Fibroblast of pulmonary artery (primary cell): ENCODE results near the gene CYP4B1.

Experiments used
- DNase-seq: peaks from one replicate; pipeline ENCODE4 v3.0.0-alpha.2; 2010; ENCODE audit warnings: low read depth
- H3K4me3 ChIP-seq: replicated peaks from 2 replicates; pipeline ENCODE4 v1.5.1; 2011; ENCODE audit warnings: low read depth, mild to moderate bottlenecking, control low read depth, low read length, moderate library complexity
- TF ChIP-seq, protein P1 (sequence below): IDR thresholded peaks from 2 replicates; pipeline ENCODE4 v1.5.1; 2011; ENCODE audit warnings: mild to moderate bottlenecking, control low read depth, low read length, inconsistent platforms; ENCODE audit errors: missing control alignments

Gene CYP4B1

DNA sequence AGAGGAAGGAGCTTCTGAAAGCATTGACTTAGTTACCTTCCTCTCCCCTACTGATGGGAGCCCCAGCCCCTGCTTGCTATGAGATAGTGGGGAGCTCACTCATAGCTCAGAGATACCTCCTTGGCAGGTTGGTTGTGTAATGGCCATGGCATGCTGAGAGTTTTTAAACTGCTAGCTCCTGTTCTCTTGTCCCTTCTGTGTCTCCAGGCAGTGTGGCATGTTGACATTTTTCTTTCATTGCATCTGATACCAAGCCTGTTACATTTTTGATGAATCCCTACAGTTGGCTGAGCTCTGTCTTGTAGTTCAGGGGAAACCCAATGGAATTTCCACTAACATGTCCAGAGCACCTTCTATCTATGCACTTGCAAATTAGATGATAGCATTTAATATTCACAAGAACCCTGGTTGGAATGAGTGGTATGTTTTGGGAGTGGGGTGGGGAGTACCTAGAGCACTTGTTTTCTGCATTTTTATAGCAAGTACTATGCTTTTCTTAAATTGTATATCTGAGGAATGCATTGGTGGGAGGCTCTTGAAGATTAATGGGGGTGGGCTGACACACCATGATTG, 40.8 kb upstream of the CYP4B1 start:
- no peak for DNase-seq
- TF ChIP-seq, protein P1, sequence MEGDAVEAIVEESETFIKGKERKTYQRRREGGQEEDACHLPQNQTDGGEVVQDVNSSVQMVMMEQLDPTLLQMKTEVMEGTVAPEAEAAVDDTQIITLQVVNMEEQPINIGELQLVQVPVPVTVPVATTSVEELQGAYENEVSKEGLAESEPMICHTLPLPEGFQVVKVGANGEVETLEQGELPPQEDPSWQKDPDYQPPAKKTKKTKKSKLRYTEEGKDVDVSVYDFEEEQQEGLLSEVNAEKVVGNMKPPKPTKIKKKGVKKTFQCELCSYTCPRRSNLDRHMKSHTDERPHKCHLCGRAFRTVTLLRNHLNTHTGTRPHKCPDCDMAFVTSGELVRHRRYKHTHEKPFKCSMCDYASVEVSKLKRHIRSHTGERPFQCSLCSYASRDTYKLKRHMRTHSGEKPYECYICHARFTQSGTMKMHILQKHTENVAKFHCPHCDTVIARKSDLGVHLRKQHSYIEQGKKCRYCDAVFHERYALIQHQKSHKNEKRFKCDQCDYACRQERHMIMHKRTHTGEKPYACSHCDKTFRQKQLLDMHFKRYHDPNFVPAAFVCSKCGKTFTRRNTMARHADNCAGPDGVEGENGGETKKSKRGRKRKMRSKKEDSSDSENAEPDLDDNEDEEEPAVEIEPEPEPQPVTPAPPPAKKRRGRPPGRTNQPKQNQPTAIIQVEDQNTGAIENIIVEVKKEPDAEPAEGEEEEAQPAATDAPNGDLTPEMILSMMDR: no peak
- no peak overlapping the region for H3K4me3 ChIP-seq

- H3K4me3 ChIP-seq: no peak overlapping the region
- TF ChIP-seq, protein P1: no peak
- no peak for DNase-seq
Observed at GRCh38 chr1:46760558-46761166, 38.2 kb upstream of the CYP4B1 start.

DNA sequence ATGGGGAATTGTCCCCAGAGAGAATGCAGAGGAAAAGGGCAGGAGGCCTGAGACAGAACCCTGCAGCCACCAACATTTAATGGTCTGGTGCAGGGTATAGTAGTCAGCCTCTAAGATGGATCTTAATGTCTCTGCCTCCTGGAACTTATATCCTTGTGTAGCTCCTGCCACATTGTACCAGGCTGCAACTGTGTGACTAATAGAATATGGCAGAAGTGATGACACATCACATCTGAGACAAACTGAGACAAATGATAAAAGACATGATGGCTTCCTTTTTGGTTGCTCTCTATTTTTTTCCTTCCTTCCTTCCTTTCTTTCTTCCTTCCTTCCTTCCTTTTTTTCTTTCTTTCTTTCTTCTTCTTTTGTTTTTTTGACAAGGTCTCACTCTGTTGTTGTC, 37.1 kb upstream of the CYP4B1 start:
- no peak overlapping the region for H3K4me3 ChIP-seq
- TF ChIP-seq, protein P1: no peak
- no peak for DNase-seq

- TF ChIP-seq, protein P1: no peak
- DNase-seq: no peak
- H3K4me3 ChIP-seq: no peak overlapping the region
Observed at GRCh38 chr1:46764402-46764801, 34.4 kb upstream of the CYP4B1 start.

- no peak for DNase-seq
- TF ChIP-seq, protein P1: no peak
- no peak overlapping the region for H3K4me3 ChIP-seq
Observed at GRCh38 chr1:46767649-46768282, 31.1 kb upstream of the CYP4B1 start.

DNA sequence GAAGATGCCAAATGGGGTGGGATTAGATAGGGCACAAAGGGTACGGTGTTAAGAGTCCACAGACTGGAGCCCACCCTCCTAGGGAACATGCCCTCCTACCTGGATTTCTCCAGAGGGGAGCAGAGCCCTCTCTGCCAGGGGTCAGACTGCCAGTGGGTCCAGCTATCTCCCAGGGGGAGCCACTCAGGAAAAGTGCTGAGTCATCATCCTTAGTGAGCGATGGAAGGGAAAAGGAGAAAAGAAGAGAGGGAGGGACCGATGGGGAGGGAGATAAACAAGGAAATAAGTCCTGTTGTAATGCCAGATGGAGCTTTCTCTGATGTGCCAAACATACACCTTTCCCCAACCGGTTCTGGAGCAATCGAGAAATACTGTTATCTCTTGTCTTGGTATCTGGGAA, 30.4 kb upstream of the CYP4B1 start:
- TF ChIP-seq, protein P1: no peak

More for the DNA sequence above, 30.4 kb upstream of the CYP4B1 start:
- no peak for DNase-seq
- no peak overlapping the region for H3K4me3 ChIP-seq
